Effector CD8-positive, alpha-beta T cell (primary cell): Measurements from ENCODE around the gene CAMSAP3.
"Not testable (repeated sequence)": the region's sequence is repeated elsewhere in the genome, so short reads cannot be mapped to it uniquely, and the experiment has no call there.

ENCODE experiments used
- DNase-seq: peaks from one replicate; lab custom pipeline; 2025; lab: John Stamatoyannopoulos, UW
- total RNA-seq, 4 experiments: gene quantifications; one replicate each; lab custom pipeline; 2026; lab: John Stamatoyannopoulos, UW

CAMSAP3 gene
- 0.29 to 2.9 (median 1.6) reads per million in 4 experiments for total RNA-seq

GRCh38 chr19:7595466-7596133 lies at the start of gene CAMSAP3:
Gene CAMSAP3 (plus strand): TSS chr19:7595863. CDS start chr19:7596003, 140 bp downstream.
- peak; percentile 22 for DNase-seq

GRCh38 chr19:7545904-7546303 lies 49.8 kb upstream of the CAMSAP3 start:
- no peak for DNase-seq

- DNase-seq, result no peak
Measured at GRCh38 chr19:7547159-7547558, 48.5 kb upstream of the CAMSAP3 start.

GRCh38 chr19:7549429-7550148 lies 46.1 kb upstream of the CAMSAP3 start:
- no peak for DNase-seq

GRCh38 chr19:7550169-7550770 lies 45.4 kb upstream of the CAMSAP3 start:
- DNase-seq, result no peak

GRCh38 chr19:7550987-7551761 lies 44.5 kb upstream of the CAMSAP3 start:
- no peak for DNase-seq

- DNase-seq, result no peak
Measured at GRCh38 chr19:7552781-7553180, 42.9 kb upstream of the CAMSAP3 start.

- DNase-seq, result no peak
Measured at GRCh38 chr19:7554565-7554964, 41.1 kb upstream of the CAMSAP3 start.

- DNase-seq, result peak; percentile 26
Measured at GRCh38 chr19:7554990-7555864, 40.4 kb upstream of the CAMSAP3 start.

- no peak for DNase-seq
Measured at GRCh38 chr19:7556696-7557315, 38.9 kb upstream of the CAMSAP3 start.

GRCh38 chr19:7558667-7559066 lies 37.0 kb upstream of the CAMSAP3 start:
- no peak for DNase-seq

GRCh38 chr19:7559102-7559501 lies 36.6 kb upstream of the CAMSAP3 start:
- no peak for DNase-seq

GRCh38 chr19:7560255-7560654 lies 35.4 kb upstream of the CAMSAP3 start:
- no peak for DNase-seq

GRCh38 chr19:7561325-7561724 lies 34.3 kb upstream of the CAMSAP3 start:
- no peak for DNase-seq

GRCh38 chr19:7562646-7563393 lies 32.8 kb upstream of the CAMSAP3 start:
- DNase-seq, result no peak

GRCh38 chr19:7564866-7565265 lies 30.8 kb upstream of the CAMSAP3 start:
- no peak for DNase-seq

- no peak for DNase-seq
Measured at GRCh38 chr19:7565332-7565731, 30.3 kb upstream of the CAMSAP3 start.

GRCh38 chr19:7570761-7571160 lies 24.9 kb upstream of the CAMSAP3 start:
- no peak for DNase-seq

GRCh38 chr19:7575434-7576040 lies 20.1 kb upstream of the CAMSAP3 start:
- no peak for DNase-seq

- DNase-seq, result not testable (repeated sequence)
Measured at GRCh38 chr19:7577422-7577821, 18.2 kb upstream of the CAMSAP3 start.
